ENCODE results near the gene PRR23C. TPM values are rescaled to one million over a fixed set of nuclear protein-coding genes. Genes with fewer than 3 reads are reported as not detected.
"Not testable (repeated sequence)": the region's sequence is repeated elsewhere in the genome, so short reads cannot be mapped to it uniquely, and the experiment has no call there.

PRR23C gene
- total RNA-seq (2014; rRNA removed; shearing (Covaris generic); ENCODE audit: low replicate concordance): not detected in 2 replicates

DNA sequence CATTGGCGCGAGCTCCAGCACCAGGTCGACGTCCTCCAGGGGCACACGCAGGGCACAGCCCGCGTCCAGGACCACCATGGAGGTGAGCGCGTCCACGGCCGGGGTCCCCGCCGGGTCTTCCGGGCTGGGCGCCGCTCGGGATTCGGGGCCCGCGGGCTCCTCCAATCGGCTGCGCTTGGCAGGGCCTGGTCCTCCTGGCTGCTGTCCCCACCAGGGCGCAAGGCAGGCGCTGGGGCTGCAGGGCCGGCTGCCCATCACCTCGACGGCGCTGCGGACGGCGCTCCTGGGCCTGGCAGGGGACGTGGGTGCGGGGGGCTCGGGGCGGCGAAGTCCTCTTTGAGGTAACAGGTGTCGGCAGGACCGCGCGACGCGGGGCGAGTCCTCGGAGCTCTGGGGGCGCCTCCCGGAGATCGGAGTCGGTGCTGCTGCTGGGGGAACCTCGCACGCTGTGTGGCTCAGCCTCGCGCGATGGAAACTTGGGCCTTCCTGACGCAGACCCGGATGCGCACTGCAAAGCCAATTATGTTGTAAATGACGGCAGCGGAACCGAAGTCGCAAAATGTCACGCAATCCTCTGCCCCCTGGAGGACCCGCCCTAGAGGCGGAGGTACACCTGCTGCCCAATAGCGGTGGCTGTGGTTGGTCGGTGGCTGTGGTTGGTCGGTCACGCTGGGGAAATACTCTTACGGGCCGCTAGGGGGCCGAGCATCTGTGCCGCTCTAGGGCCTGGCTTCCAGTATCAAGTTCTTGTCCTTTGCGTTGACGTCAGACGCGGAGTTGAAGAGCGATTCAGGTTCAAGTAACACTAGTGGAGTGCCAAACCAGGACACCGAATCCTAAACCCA, at the start of gene PRR23C:
PRR23C (minus strand) TSS at position 527 of the 845 bp plus-strand sequence; CDS start at position 255, 272 bp downstream.
- no peaks in the 10 kb centered on the region for H3K36me3 ChIP-seq
- 0 out of 2 replicates have a peak, but pooled peaks cover 2% of the 10 kb centered on the region for H3K27me3 ChIP-seq
- no peak within 1 kb of the TSS for H3K4me3 ChIP-seq
- no peaks in the 10 kb centered on the region for H3K9me3 ChIP-seq
- DNase-seq: no peak

DNA sequence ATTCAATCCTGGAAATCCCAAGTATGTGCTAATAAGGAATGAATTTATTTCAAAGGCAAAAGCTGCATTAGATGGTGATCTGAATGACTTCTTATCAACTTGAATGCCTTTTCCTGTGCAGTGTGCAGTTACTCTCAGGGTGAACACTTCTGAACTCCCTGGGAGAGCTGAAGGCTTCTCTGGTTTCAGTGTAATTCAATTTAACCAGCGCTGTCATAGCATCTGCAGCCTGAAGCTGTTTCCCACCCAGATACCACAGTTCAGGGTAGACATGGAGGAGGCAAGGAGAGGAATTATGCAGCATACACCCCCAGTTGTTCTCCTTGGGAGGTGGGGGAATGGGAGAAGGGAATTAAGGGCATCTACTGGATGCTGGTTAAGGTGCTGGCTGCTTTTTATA, 49.1 kb upstream of the PRR23C start:
- H3K27me3 ChIP-seq: no peaks in the 10 kb centered on the region
- H3K36me3 ChIP-seq: no peaks in the 10 kb centered on the region
- H3K9me3 ChIP-seq: no peaks in the 10 kb centered on the region; the same call in 1 of the 2 replicates
- H3K4me3 ChIP-seq: no peak overlapping the region
- no peak for DNase-seq

DNA sequence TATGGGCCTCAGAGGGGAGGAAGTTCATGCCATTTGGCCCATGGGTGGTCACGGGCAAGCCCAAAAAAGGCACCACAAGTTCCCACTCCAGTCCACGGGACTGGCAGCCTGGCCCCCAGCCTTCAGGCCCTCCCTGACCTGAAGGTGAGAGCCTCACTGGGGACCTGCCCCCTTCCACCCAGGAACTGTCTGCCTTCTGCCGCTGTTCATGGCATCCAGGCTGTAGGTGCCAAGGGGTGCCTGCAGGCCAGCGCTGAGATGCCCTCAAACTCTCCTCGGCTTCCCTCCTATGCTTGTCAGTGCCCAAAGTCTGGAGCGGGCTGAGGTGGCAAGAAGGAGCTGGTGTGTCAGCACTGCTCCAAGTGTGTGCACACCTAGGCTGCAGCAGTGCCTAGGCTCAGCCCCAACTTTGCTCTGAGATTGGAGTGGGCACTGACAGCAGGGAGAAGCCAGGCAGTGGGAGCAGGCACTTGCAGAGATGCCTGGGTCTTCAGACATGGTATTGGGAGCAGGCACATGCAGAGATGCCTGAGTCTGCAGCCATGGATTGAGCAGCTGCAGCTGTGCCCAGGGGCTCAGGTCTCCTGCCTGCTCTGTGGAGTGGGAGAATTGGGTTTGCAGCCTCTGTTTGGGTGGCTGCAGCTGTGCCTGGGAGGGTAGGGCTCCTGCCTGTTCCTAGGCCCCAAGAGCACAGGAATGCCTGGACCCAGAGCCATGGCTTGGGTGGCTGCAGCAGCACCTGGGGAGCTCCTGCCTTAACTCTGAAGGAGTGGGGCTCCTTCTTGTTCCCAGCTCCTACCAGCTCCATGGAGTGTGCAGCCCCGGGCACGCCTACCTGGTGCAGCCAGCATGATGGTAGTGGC, 44.0 kb upstream of the PRR23C start:
- no peak for DNase-seq
- no peaks in the 10 kb centered on the region for H3K36me3 ChIP-seq
- no peaks in the 10 kb centered on the region for H3K27me3 ChIP-seq
- no peaks in the 10 kb centered on the region; the same call in 1 of the 2 replicates for H3K9me3 ChIP-seq
- H3K4me3 ChIP-seq: no peak overlapping the region

DNA sequence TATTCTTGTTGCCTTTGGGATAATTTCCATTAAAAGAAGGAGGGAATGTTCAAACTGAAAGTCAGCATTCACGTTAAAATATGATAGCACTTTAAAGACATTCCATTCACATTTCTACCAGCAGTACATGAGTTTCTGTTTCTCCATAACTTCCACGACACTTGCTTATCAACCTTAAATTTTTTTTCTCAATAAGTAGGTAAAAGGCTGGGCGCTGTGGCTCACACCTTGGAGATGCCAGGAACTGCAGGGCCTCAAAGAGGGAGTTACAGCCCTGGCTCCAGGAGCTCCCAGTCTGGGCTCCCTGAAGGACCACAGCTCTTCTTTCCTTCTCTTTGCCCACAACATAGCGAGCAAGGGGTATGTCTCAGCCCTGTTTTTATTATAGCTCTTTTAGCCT, 42.9 kb upstream of the PRR23C start:
- Histone ChIP-seq H3K36me3 (no peaks in the 10 kb centered on the region), H3K27me3 (no peaks in the 10 kb centered on the region), H3K4me3 (no peak overlapping the region), H3K9me3 (no peaks in the 10 kb centered on the region; the same call in 1 of the 2 replicates)
- DNase-seq: no peak

DNA sequence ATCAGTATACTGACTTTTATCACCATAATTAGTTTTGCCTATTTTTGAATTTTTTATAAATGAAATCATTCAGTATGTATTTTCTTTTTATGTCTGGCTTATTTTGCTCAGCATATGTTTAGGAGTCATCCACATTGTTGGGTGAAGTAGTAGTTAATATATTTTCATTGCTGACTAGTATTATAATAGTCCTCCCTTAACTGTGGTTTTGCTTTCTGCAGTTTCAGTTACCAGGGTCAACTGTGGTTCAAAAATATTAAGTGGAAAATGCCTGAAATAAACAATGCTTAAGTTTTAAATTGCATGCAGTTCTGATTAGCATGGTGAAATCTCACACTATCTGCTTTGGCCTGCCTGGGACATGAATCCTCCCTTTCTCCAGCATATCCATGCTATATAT, 39.5 kb upstream of the PRR23C start:
- Histone ChIP-seq H3K4me3 (no peak overlapping the region), H3K36me3 (no peaks in the 10 kb centered on the region), H3K27me3 (no peaks in the 10 kb centered on the region), H3K9me3 (no peaks in the 10 kb centered on the region)
- DNase-seq: no peak

DNA sequence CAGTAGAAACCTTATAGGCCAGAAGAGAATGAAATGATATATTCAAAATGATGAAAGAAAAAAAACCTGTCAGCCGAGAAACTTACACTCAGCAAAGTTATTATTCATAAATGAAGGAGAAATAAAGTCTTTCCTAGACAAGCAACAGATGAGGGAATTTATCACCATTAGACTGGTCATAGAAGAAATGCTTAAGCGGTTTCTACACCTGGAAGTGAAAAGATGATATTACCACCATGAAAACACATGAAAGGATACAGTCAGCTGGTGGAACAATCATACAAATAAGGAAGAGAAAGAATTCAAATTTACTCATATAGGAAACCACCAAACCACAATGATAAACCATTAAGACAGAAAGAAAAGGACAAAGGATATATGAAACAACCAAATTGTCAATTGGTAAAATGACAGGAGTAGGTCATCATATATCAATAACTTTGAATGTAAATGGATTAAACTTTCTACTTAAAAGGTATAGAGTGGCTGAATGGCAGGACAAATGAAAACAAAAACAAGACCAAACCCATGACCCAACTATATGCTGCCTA, 29.9 kb upstream of the PRR23C start:
- peaks cover 11% of the 10 kb centered on the region; the same call in 1 of the 2 replicates for H3K9me3 ChIP-seq

DNA sequence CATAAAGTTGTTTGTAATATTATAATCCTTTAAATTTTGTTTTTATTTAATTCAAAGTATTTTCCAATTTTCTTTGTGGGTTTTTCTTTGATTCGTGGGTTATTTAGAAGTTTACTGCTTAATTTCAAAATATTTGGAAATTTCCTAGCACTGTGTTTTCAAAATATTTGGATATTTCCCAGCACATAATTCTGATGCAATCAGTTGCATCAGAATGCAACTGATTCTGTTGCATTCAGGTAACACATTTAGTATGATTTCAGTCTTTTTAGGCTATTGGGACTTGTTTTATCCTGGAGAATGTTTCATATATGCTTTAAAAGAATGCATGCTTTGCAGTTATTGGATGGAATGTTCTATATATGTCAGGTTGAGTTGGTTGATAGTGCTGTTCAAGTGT, 18.2 kb upstream of the PRR23C start:
- no peaks in the 10 kb centered on the region for H3K27me3 ChIP-seq
- H3K9me3 ChIP-seq: no peaks in the 10 kb centered on the region
- no peaks in the 10 kb centered on the region for H3K36me3 ChIP-seq
- H3K4me3 ChIP-seq: no peak overlapping the region
- no peak for DNase-seq

More for the DNA sequence above, 29.9 kb upstream of the PRR23C start:
- Histone ChIP-seq H3K36me3 (no peaks in the 10 kb centered on the region), H3K27me3 (no peaks in the 10 kb centered on the region), H3K4me3 (no peak overlapping the region)
- no peak for DNase-seq

DNA sequence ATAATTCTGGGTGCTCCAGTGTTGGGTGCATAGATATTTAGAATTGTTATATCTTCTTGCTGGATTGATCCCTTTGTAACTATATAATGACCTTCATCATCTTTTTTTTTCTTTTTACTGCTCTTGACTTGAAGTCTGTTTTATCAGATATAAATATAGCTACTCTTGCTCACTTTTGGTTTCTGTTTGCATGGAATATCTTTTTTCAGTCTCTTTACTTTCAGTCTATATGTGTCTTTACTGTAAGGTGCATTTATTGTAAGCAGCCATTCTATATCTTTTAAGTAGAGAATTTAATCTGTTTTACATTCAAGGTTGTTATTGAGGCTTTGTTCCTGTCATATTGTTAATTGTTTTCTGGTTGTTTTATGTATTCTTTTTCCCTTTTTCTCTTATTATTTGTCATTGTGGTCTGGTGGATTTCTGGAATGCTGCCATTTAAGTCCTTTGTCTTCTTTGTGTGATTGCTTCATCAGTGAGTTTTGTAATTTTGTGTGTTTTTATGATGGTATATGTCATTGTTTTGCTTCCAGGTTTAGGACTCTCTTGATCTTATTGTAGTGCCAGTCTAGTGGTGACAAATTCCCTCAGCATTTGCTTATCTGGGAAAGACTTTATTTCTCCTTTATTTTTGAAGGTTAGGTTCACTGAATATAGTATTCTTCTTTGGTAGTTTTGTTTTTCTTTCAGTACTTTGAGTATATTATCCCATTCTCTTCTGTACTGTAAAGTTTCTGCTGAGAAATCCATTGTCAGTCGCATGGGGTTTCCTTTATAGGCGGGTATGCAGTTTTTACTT, 8.3 kb upstream of the PRR23C start:
- DNase-seq: no peak
- H3K4me3 ChIP-seq: no peak overlapping the region
- no peaks in the 10 kb centered on the region for H3K27me3 ChIP-seq
- H3K36me3 ChIP-seq: no peaks in the 10 kb centered on the region
- no peaks in the 10 kb centered on the region for H3K9me3 ChIP-seq

DNA sequence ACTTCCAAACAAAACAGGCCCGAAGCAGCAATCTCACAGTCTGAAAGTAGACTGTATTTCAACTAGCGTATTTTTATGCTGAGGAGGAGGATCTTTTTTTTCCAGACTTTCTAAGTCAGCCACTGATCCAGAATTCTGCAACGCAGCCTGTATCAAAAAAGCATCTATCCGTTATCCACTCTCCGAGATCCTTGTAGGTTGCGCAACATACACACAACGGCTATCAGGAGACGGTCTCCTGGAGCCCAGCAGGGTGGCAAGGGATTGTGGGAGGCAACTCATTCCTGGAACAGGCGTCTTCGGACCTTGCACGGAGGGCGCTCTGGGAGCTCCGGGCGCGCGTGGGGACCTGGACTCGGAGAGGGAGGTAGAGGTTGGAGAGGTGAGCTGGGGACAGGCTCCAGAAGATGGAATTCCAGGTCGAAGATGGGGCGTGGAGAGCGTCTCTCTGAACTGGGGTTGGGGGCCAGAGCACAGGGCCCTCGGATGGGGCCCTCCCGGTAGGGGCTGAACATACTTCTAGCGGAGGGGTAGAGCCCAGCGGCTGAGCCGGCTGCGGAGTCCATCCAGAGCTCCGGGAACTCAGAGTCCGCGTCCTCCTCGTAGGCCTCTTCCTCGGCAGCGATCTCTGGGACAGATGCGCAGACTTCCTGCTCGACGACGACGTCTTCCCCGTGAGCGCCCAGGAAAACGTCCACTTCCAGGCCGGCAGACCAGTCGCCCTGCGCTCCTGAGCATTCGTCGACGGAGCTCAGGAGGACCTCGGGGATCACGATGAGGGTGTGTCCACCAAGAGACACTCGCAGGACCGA, 932 bp downstream of the PRR23C start:
- DNase-seq: no peak
- no peaks in the 10 kb centered on the region for H3K36me3 ChIP-seq
- no peaks in the 10 kb centered on the region for H3K9me3 ChIP-seq
- H3K4me3 ChIP-seq: no peak overlapping the region
- H3K27me3 ChIP-seq: 0 out of 2 replicates have a peak, but pooled peaks cover 2% of the 10 kb centered on the region

DNA sequence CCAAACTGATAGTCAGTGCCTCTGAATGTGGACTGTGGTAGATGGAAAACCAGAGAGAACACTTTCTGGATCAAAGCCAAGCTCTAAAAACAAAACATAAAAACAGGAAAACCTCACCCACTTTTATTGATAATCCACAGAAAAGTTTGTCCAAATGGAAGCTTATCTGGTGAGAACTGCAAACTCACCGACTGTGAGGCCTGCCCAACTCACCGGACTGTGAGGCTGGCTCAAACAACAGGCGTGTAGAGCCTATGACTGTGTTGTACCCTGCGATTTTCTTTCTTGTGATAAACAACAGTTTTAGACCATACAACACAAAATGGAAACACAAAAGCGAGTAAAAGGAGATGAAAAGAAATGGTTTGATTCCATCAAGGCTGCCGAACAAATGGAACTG, 7.2 kb downstream of the PRR23C start:
- no peak for DNase-seq
- H3K36me3 ChIP-seq: no peaks in the 10 kb centered on the region
- H3K4me3 ChIP-seq: no peak overlapping the region
- H3K27me3 ChIP-seq: 0 out of 2 replicates have a peak, but pooled peaks cover 2% of the 10 kb centered on the region
- no peaks in the 10 kb centered on the region for H3K9me3 ChIP-seq

DNA sequence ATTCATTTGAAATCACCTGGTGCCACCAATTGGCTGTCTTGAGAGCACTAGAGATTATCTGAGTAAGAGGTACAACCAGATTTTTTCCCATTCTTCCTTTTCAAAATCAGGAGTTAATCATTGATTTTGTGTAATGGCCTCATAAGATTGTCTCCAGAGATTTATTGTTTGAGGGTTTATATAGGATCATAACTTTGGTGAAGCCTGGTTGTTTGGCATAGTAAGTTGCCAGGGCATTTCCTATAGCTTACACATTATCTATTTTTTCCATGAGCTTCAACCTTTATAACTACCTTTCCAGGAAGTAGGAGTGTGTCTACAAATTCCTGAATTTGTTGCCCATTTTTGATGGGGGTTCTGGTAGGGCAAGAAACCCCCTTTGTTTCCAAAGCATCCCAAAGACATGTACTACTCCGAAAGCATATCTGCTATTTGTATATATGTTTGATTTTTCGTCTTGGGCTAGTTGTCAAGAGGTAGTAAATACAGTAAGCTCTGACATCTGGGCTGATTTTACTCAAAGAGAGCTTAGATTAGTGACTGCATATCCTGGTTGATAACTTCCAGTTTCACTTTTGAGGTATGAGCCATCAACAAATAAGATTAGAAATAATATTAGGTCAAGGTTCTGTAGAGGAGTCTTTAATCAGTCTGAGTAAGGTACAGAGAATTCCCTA, 12.2 kb downstream of the PRR23C start:
- Histone ChIP-seq H3K27me3 (no peaks in the 10 kb centered on the region), H3K36me3 (no peaks in the 10 kb centered on the region), H3K4me3 (no peak overlapping the region), H3K9me3 (peaks cover 21% of the 10 kb centered on the region)
- no peak for DNase-seq

DNA sequence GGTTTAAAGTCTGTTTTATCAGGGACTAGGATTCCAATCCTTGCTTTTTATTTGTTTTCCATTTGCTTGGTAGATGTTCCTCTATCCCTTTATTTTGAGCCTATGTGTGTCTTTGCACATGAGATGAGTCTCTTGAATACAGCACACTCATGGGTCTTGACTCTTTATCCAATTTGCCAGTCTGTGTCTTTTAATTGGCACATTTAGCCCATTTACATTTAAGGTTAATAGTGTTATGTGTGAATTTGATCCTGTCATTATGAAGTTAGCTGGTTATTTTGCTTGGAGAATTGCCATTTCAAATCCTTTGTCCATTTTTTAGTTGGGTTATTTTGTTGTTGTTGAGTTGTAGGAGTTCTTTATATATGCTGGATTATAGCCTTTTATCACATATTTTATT, 14.1 kb downstream of the PRR23C start:
- H3K36me3 ChIP-seq, H3K27me3 ChIP-seq, DNase-seq, H3K4me3 ChIP-seq: not testable (repeated sequence)
- H3K9me3 ChIP-seq: peaks cover 21% of the 10 kb centered on the region

DNA sequence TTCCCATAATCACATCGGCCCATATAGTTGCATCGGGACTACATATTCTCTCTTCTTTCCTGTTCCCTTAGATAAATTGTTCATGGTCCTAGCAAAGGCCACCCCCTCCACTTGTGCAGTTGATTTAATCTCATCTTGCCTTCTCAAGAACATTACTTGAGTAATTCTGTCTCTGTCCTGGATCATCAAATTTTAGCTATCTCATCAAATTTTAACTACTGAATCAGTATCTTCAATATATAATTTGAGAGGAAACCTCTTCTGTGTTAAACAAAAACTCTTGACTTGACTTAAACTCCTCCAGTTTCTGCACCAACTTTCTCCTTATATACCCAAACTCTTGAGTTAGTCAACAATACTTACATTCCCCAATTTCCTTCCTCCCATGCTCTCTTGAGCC, 19.7 kb downstream of the PRR23C start:
- H3K36me3 ChIP-seq: no peaks in the 10 kb centered on the region
- peaks cover 4% of the 10 kb centered on the region for H3K9me3 ChIP-seq
- no peaks in the 10 kb centered on the region for H3K27me3 ChIP-seq
- H3K4me3 ChIP-seq: no peak overlapping the region
- DNase-seq: no peak

DNA sequence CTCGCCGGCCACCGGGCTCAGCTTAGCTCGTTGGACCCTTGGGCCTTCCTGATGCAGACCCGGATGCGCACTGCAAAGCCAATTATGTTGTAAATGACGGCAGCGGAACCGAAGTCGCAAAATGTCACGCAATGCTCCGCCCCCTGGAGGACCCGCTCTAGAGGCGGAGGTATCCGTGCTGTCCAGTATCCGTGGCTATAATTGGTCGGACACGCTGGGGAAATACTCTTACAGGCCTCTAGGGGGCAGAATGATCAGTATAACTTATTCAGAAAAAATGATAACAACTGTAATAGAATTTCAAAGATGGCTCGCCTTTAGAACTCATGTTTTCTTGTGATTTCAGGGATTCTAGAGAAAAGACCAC, 23.8 kb downstream of the PRR23C start, which contains the start of gene PRR23B:
PRR23B (minus strand) TSS at position 59 of the 367 bp plus-strand sequence. CDS start 265 bp downstream, outside the sequence.
- Histone ChIP-seq H3K4me3 (no peak within 1 kb of the TSS), H3K36me3 (no peaks in the 10 kb centered on the region), H3K9me3 (no peaks in the 10 kb centered on the region), H3K27me3 (no peaks in the 10 kb centered on the region)
- DNase-seq: no peak
